Astrocyte of the spinal cord (primary cell): ENCODE data around the gene HSDL1.

Experiments used
- DNase-seq: peaks from one replicate; pipeline ENCODE4 v3.0.0; 2011; ENCODE audit warnings: low read depth, low spot score
- H3K4me3 ChIP-seq: 2 replicates; pipeline ENCODE4 v1.5.1; 2011; ENCODE audit warnings: low read depth, mild to moderate bottlenecking, low read length, moderate library complexity
- in situ Hi-C: cut with HindIII; loops from 2 replicates; pipeline ENCODE4 v1.10.0; 2017; ENCODE audit warnings: low sequenced_read_pairs
- TF ChIP-seq, protein P1 (sequence below): IDR thresholded peaks from 2 replicates; pipeline ENCODE4 v1.5.1; 2012; ENCODE audit warnings: low read depth, mild to moderate bottlenecking, low read length, inconsistent platforms

Gene HSDL1

DNA sequence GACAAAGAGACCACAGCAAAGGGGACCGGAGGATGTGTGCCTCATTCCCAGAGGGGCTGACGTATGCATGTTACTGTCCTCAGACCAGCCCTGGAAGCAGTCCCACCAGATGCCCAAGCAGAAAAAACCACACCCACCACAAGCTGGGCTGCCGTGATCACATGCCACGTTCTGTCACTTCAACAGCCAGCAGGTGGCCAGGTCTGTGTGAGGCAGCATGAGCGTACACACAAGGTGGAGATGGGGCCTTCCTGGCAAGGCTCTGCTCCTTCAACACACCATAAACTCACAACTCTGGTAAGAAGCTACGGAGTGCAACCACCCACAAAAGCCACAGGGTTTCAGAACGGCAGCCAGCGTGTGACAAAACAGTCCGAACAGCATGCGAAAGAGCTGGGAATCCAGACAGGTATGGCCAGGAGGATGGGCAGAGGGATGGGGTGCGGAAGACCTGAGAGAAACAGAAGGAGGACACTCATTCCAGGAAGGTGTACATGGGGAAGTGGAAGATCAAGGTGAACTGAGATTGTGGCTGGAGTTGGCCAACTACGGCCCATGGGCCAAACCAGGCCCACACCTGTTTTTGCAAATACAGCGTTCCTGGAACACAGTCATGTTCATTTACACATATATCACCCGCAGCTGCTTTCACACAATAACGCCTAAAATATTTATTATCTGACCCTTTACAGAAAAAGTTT is 56.1 kb downstream of the HSDL1 start:
- DNase-seq, result no peak
- in situ Hi-C loops, result no loop called here
- TF ChIP-seq, protein P1, sequence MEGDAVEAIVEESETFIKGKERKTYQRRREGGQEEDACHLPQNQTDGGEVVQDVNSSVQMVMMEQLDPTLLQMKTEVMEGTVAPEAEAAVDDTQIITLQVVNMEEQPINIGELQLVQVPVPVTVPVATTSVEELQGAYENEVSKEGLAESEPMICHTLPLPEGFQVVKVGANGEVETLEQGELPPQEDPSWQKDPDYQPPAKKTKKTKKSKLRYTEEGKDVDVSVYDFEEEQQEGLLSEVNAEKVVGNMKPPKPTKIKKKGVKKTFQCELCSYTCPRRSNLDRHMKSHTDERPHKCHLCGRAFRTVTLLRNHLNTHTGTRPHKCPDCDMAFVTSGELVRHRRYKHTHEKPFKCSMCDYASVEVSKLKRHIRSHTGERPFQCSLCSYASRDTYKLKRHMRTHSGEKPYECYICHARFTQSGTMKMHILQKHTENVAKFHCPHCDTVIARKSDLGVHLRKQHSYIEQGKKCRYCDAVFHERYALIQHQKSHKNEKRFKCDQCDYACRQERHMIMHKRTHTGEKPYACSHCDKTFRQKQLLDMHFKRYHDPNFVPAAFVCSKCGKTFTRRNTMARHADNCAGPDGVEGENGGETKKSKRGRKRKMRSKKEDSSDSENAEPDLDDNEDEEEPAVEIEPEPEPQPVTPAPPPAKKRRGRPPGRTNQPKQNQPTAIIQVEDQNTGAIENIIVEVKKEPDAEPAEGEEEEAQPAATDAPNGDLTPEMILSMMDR, result no peak
- no peak overlapping the region for H3K4me3 ChIP-seq

DNA sequence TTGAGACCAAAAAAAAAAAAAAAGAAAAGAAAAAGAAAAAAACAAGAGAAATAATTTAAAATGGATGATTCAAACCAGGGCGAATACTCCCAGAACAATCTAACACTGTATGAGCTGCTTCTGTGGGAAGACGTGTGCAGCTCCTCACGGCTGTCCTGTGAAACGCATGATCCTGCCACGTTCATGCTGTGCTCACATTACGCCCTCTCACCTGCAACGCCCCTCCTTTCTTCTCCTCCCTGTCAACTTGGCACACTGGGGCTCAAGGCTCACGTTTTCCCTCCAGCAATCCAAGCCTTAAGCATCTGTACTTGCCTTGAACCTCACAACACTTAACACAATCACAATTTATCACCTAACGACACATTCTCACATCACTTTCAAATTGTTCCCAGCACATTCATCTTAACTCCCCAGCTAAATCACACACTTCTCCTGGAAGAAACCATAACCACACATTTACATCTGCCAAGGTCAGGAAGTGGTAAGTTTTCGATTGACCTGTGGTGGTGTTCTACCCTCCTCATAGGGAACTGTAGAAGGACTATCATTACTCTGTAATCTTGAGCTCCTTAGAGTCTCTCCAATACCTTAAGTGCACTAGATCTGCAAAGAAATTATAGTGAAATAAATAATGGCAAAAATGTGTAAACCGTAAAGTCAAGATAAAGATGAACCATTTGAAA is 57.4 kb downstream of the HSDL1 start:
- no peak for DNase-seq
- no peak overlapping the region for H3K4me3 ChIP-seq
- in situ Hi-C loops, result no loop called here
- TF ChIP-seq, protein P1, result no peak

DNA sequence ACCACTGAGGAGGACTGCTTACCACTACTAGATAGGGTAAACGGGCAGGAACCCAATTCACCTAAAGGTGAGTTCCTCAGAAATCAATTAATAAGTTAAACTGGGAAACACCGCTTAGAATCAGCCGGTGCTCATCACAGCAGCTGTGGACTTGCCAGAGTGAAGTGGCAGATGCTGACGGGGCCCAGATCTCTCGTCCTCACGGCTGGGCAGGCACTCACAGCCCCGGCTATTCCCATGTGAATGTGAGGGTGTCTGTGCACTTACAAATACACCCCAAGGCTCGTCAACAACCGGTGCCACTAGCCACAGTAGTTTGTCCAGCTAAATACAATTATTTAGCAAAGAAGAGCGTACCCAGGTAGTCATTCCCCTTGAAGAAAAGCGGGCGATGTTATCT is 58.0 kb downstream of the HSDL1 start:
- TF ChIP-seq, protein P1, result no peak
- no peak for DNase-seq
- in situ Hi-C loops, result no loop called here
- no peak overlapping the region for H3K4me3 ChIP-seq

DNA sequence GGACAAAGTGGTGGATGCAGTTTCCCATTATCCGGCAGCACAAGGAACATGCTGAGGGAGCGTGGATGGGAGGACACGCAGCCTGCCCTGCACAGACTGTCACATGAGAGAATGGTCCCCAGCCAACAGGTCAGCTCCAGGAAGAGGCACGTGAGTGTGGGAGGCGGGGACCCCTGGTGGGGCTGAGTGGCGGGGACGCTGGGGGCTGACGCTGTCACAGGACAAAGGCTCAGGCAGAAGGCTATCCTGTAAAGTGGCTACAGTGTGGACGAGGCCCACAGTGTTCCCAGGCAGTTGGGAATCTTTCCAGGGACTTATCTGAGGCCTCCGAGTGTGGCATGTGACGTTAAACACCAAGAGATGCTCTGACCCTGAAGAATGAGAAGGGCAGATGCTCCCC is 58.6 kb downstream of the HSDL1 start:
- H3K4me3 ChIP-seq, result no peak overlapping the region
- no peak for DNase-seq
- TF ChIP-seq, protein P1, result no peak
- in situ Hi-C loops, result no loop called here

DNA sequence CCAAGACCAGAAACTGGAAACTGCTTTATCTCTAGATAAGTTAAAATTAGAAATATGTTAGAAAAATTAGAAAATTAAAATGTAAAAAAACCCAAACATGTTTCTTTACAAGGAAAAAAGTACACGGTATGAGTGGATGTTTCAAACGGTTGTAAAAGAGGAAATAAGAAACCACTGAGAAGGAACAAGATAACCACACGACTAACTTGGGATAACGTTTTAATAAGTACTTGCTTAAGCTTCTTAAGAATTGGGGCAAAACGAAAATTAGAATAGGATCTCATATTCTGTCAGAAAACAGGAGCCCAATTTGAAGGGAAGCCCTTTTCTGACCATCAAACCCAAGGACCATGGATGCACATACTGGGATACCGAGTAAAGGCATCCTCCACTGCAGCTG is 59.2 kb downstream of the HSDL1 start:
- TF ChIP-seq, protein P1, result no peak
- no peak for DNase-seq
- no peak overlapping the region for H3K4me3 ChIP-seq
- in situ Hi-C loops, result no loop called here

DNA sequence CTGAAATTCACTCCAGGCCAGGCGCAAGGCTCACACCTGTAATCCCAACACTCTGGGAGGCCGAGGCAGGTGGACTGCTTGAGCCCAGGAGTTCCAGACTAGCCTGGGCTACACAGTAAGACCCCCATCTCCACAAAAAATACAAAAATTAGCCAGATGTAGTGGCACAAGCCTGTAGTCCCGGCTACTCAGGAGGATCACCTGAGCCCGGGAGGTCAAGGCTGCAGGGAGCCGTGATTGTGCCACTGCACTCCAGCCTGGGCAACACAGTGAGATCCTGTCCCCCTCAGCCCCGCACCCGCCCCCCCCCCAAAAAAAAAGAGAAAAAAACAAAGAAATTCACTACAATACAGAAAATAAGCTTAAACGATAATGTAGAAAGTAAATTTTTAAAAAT is 59.7 kb downstream of the HSDL1 start:
- no peak overlapping the region for H3K4me3 ChIP-seq
- TF ChIP-seq, protein P1, result no peak
- DNase-seq, result no peak
- in situ Hi-C loops, result no loop called here
